ENCODE measurements around the gene CRACR2B. TPM values are rescaled to one million over a fixed set of nuclear protein-coding genes. Genes with fewer than 3 reads are reported as not detected.
A peak's percentile ranks its signal among the peaks of the same experiment; 100 is the strongest.

CRACR2B gene
- total RNA-seq, 6 donors from 2014 or later: 29.0 to 157 (median 41.4) TPM

DNA sequence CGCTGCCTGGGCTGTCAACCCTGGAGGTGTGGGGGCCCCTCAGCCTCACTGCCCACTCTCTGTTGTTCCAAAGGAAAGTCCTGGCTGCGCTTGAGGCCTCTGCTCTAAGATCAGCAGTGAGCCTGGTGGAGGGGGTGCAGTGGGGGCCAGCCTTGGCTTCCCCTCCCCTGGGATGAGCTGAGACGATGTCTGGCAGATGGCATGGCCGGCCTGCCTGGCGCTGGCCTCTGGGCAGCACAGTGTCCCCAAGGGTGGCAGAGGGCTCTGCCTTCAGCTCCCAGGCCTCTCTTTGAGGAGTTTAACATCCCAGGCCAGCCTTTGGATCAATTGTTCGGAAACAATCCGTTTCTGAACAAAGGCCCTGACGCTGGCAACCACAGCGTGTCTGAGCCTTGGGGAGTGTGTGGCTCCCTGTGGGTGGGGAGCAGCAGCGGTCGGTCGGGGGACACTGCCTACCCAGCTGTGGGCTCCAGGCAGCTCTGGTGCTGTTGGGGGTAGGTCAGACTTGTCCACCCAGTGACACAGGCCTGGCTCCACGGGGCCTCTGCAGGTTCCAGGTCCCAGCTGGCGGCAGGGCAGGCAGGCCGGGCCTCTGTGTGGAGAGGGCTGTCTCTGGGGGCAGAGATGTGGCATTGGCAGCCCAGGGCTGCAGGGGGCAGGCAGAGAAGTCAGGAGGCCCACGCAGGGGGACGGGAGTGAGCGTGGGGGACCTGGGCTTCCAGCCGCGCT is 27.0 kb downstream of the CRACR2B start:
- 93 to 95% methylated on average over 4 to 17 of the region's 20 CpGs for WGBS, 2 donors
- peaks cover 0 to 32% (median 15%) of the 10 kb centered on the region in 4 donors for H3K36me3 ChIP-seq
- DNase-seq: peak in 1 of 2 donors; percentile 78
- no peak overlapping the region for H3K4me3 ChIP-seq
- H3K4me1 ChIP-seq: peaks cover 5 to 41% (median 10%) of the 10 kb centered on the region in 4 donors
- H3K27me3 ChIP-seq: no peaks in the 10 kb centered on the region
- TF ChIP-seq POLR2AphosphoS5 (IDR thresholded peaks at IDR 0.05): no peak
- no peak for TF ChIP-seq EP300 (IDR thresholded peaks at IDR 0.05)
- TF ChIP-seq POLR2A (IDR thresholded peaks at IDR 0.05): no peak
- TF ChIP-seq, protein P1, sequence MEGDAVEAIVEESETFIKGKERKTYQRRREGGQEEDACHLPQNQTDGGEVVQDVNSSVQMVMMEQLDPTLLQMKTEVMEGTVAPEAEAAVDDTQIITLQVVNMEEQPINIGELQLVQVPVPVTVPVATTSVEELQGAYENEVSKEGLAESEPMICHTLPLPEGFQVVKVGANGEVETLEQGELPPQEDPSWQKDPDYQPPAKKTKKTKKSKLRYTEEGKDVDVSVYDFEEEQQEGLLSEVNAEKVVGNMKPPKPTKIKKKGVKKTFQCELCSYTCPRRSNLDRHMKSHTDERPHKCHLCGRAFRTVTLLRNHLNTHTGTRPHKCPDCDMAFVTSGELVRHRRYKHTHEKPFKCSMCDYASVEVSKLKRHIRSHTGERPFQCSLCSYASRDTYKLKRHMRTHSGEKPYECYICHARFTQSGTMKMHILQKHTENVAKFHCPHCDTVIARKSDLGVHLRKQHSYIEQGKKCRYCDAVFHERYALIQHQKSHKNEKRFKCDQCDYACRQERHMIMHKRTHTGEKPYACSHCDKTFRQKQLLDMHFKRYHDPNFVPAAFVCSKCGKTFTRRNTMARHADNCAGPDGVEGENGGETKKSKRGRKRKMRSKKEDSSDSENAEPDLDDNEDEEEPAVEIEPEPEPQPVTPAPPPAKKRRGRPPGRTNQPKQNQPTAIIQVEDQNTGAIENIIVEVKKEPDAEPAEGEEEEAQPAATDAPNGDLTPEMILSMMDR (IDR thresholded peaks at IDR 0.05): no peak
- H3K9me3 ChIP-seq: no peaks in the 10 kb centered on the region
- H3K27ac ChIP-seq: no peak overlapping the region
- ATAC-seq (ENCODE audit: low FRiP score in 2 of 2): no peak

DNA sequence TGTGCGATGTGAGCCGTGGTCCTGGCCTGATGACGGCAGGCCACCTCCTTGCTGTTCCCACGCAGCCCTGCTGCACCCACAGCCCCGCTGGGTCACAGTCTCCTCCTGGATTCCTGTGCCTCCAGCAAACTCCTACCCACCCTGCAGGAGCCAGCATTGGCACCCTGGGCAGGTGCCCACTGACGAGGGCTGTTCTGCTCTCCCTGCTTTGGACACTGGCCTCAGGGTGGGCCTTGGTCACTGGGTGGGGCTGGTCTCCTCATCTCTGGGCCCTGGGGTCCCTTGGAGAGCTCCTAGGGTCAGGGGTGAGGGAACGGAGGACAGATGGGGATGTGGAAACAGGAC is 27.6 kb downstream of the CRACR2B start:
- no peaks in the 10 kb centered on the region for H3K9me3 ChIP-seq
- no peaks in the 10 kb centered on the region for H3K27me3 ChIP-seq
- TF ChIP-seq, protein P1 (IDR thresholded peaks at IDR 0.05): no peak
- TF ChIP-seq POLR2A (IDR thresholded peaks at IDR 0.05) (no peak), EP300 (IDR thresholded peaks at IDR 0.05) (no peak), POLR2AphosphoS5 (IDR thresholded peaks at IDR 0.05) (no peak)
- no peak overlapping the region for H3K4me3 ChIP-seq
- ATAC-seq (ENCODE audit: low FRiP score in 2 of 2) (no peak), DNase-seq (no peak)
- H3K36me3 ChIP-seq: peaks cover 0 to 29% (median 12%) of the 10 kb centered on the region in 4 donors
- no peak overlapping the region for H3K27ac ChIP-seq
- peaks cover 9 to 41% (median 12%) of the 10 kb centered on the region in 4 donors for H3K4me1 ChIP-seq
- WGBS, 2 donors: 73 to 91% methylated on average over 5 to 7 of the region's 7 CpGs

DNA sequence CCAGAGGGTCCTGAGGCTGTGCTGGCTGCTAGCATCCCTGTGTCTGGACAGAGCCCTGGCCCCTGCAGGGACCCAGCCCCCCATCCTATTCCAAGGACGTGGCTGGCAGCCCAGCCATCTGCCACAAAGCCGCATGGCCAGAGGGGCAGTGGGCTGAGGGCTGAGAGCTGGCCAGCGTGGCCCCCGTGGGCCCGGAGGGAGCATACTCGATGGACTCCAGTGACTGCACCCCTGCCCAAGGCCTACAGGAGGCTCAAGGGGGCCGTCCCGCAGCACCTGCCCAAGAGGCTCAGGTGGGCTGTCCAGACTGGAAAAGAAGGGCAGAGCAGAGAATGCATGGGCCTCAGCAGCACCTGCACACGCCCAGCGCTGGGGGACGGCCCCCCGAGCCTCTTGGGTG is 28.1 kb downstream of the CRACR2B start:
- peak in 1 of 2 donors; percentile 79 for DNase-seq
- Histone ChIP-seq H3K9me3 (no peaks in the 10 kb centered on the region), H3K36me3 (peaks cover 0 to 24% (median 8%) of the 10 kb centered on the region in 4 donors), H3K4me3 (no peak overlapping the region), H3K27me3 (no peaks in the 10 kb centered on the region), H3K4me1 (peaks cover 7 to 37% (median 12%) of the 10 kb centered on the region in 4 donors), H3K27ac (peak overlapping the region in 1 of 4 donors; percentile 2)
- WGBS, 2 donors: 87 to 92% methylated on average over 6 of the region's 12 CpGs
- no peak for TF ChIP-seq POLR2AphosphoS5 (IDR thresholded peaks at IDR 0.05)
- no peak for TF ChIP-seq EP300 (IDR thresholded peaks at IDR 0.05)
- TF ChIP-seq, protein P1 (IDR thresholded peaks at IDR 0.05): no peak
- TF ChIP-seq POLR2A (IDR thresholded peaks at IDR 0.05): no peak
- no peak for ATAC-seq (ENCODE audit: low FRiP score in 2 of 2)

DNA sequence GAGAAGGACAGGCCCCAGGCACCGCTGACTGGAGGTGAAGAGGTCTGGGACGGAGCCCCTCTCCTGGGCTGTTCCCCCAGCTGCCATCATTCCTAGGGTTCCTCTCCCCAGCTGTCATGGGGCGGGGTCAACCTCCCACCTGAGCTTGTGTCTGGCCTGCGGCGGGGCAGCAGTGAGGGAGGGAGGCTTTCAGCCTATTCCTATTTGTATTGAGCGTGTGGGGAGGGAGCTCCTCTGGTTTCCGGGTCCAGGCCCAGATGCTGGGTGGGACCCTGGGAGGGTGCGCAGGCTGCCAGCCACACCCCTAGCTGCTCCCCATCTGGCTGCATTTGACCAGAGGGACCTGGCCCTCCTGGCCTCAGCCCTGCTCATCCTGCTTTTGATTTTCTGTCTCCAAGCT is 28.7 kb downstream of the CRACR2B start:
- ATAC-seq (ENCODE audit: low FRiP score in 2 of 2): no peak
- TF ChIP-seq POLR2A (IDR thresholded peaks at IDR 0.05) (no peak), EP300 (IDR thresholded peaks at IDR 0.05) (no peak), POLR2AphosphoS5 (IDR thresholded peaks at IDR 0.05) (no peak)
- TF ChIP-seq, protein P1 (IDR thresholded peaks at IDR 0.05): no peak

More for the DNA sequence above, 28.7 kb downstream of the CRACR2B start:
- H3K27me3 ChIP-seq: no peaks in the 10 kb centered on the region
- H3K4me1 ChIP-seq: peaks cover 7 to 31% (median 12%) of the 10 kb centered on the region in 4 donors
- WGBS, 2 donors: 78 to 82% methylated on average over 8 of the region's 8 CpGs
- no peaks in the 10 kb centered on the region for H3K9me3 ChIP-seq
- peak in 1 of 2 donors; percentile 47 for DNase-seq
- H3K4me3 ChIP-seq: no peak overlapping the region
- peaks cover 0 to 23% (median 5%) of the 10 kb centered on the region in 4 donors for H3K36me3 ChIP-seq
- peak overlapping the region in 1 of 4 donors; percentile 2 for H3K27ac ChIP-seq

Data from upper lobe of left lung (tissue), 6 donors.